GDM1 (cell line): Measurements from ENCODE around the gene SMIM28.

Experiments used
- DNase-seq: peaks from one replicate; lab custom pipeline; 2025; lab: John Stamatoyannopoulos, UW

The SMIM28 gene

GRCh38 chr6:138374230-138374629, 3.5 kb upstream of the SMIM28 start:
- no peak for DNase-seq

DNA sequence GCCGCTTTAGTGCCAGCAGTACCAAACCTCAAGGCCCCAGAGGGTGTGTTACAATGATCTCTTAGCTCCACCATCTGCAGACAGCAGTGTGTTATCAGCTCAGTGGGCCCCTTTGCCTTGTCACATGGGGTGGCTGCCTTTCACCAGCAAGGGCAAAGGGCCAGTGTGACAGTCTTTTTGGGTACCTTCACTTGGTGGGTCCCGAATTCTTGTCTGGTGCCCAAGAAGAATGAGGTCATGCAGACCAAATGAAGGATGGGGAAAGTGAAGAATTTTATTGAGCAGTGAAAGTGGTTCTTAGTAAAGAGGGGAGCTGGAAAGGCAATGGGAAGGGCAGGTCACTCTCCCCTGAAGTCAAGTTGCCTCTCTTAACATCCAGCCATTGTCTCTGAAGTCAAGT, 2.9 kb upstream of the SMIM28 start:
- no peak for DNase-seq

- no peak for DNase-seq
Measured at GRCh38 chr6:138377042-138377441, 663 bp upstream of the SMIM28 start.

GRCh38 chr6:138378463-138378862, 758 bp downstream of the SMIM28 start:
- no peak for DNase-seq

- DNase-seq = no peak
Measured at GRCh38 chr6:138382498-138383265, 5.0 kb downstream of the SMIM28 start.

DNA sequence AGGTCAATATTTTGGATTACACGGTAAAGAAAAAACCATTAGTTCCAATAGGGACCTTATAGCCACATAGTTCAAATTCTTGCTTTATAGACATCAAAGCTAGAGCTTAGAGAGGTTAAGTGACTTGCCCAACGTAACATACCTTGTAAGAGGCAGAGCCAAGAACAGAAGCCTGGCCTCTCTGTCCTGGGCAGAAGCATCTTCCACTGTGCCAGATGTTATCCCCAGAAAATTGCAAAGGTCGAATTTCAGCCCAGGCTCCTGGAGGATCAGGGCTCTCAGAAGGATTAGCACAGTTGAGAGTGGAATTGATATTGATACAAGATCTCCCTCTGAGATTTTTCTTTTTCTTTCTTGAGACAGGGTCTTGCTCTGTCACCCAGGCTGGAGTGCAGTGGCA, 6.1 kb downstream of the SMIM28 start:
- no peak for DNase-seq

- DNase-seq = no peak
Measured at GRCh38 chr6:138386897-138387296, 9.2 kb downstream of the SMIM28 start.

DNA sequence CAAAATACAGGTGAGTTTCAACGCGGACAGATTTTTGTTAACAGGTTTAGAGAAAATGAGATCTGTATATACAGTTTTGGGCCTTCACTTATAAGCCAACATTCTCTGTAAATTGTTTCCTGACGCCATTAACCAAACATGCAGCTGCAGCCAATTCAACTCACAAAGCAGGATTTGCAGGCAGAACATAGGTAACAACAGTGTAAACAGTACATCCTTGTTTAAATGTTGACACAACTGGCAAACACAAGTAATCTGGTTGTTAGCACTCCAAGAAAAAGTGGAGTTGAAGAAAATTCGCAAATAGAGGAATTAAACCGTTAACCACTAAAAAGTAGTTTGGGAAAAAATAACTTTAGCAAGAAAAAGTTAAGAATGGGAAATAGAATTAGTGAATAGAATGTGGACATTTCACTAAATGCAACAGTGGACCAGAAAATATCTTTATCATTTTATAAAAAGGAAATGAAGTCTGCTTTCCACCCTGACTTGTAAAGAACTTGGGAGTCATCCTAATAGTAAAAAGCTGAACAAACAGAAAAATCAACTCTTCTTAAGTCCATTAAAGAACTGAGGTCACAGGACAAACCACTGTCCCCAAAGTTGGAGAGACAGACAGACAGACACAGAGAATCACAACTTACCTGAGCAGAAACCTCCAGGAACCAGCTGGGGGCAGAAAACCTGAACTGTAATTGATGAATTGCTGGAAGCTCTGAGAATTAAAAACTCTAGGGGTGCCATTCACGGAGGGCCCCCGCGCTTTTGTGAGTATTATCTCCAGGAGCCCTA, 10.1 kb downstream of the SMIM28 start:
- no peak for DNase-seq

DNA sequence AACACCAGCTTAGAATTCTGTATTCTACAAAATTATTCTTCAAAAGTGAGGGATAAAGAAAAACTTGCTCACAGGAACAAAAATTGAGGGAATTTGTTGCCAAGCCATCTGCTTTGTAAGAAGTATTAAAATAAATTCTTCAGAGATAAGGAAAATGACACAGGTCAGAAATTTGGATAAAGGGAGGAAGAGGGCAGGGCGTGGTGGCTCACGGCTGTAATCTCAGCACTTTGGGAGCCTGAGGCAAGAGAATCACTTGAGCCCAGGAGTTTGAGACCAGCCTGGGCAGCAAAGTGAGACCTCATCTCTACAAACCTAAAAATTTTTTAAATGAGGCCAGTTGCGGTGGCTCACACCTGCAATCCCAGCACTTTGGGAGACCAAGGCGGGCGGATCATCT, 11.8 kb downstream of the SMIM28 start:
- DNase-seq = no peak

GRCh38 chr6:138393871-138394783, 16.4 kb downstream of the SMIM28 start:
- no peak for DNase-seq

- no peak for DNase-seq
Measured at GRCh38 chr6:138396709-138397108, 19.0 kb downstream of the SMIM28 start.

DNA sequence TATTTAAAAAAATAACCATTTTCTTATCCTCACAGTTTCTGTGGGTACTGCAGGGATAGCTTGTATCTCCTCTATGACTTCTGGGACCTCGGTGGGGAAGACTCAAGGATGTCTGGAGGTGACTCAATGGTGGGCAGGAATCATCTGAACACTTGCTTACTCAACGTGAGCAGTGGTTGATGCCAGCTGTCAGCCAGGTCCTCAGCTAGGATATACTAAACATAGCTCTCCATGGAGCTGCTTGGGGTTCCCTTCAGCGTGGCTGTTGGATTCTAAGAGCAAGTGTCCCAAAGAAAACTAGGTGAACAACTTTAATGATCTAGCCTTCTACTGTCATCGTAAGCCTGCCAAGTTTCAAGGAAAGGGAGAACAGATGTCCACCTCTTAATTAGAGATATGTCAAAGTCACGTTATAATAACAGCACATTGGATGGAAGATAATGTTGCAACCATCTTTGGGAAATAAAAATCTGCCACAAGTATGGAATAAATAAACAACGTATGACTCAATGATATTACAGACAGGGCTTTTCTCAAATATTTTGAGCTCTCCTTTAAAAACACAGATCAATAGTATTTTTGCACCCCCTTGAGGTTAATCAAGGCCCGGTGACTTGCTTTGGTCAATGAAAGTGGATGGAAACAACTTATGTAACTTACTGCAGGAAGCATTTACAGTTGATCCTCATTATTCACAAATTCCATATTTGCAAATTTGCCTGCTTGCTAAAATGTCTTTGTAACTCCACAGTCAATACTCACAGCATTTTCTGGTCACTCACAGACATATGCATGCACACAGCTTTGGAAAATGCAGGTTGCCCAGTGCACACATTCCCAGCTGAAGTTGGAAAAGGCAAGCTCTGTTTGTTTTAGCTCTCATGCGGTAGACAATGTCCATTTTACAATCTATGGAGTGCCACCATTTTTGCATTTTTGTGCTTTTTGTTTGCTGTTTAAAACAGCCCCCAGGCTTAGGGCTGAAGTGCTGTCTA, 19.7 kb downstream of the SMIM28 start:
- DNase-seq = no peak

GRCh38 chr6:138400326-138400725, 22.6 kb downstream of the SMIM28 start:
- no peak for DNase-seq

DNA sequence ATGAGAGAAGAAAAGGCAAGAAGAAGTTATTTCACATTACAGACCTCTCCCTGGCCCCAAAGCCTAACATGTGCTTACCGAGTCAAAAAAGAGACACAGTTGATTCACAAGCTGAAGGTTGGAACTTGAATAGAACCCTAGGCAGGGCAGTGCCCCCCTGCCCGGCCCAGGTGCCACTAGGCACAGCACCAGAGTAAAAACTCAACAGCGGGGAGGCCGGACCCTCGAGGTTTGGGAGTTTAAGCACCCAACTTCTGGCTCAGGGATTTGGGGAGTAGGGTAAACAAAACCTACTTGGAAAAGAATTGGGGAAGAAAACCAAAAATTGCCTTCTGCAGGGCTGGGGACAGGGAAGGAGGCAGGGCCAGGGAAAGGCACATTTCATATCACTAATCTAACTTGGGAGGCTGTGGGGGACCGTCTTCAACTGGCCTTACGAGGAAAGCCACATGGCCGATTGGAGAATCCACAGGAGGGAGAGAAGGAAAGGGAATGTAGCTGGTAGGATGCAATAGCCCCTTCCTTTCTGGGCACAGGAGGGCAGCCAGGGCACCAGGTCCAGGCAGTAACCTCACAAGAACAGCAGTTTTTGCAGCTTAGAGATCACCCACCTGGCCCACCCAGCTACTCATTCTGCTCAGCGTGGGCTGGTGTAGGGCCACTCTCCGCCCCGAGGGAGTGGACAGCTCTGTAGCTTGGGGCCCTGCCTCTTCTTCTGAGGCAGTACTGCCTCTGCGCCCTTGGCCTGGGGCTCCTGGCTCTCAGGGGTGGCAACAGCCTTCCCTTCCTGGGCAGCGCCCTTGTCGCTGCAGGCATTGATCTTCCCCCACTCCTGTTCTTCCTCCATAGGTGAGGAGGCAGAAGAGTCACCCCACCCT, 24.5 kb downstream of the SMIM28 start:
- DNase-seq = no peak

DNA sequence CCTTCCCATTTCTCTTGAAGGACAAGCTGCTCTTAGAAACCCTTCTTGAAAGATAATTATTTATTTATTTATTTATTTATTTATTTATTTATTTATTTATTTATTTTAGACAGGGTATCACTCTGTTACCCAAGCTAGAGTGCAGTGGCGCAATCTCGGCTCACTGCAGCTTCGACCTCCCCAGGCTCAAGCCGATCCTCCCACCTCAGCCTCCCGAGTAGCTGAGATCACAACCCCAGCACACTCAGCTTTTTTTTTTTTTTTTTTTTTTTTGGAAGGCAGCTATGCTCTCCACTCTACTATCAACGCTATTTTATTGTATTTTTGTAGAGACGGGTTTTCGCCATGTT, 25.1 kb downstream of the SMIM28 start:
- DNase-seq = no peak

DNA sequence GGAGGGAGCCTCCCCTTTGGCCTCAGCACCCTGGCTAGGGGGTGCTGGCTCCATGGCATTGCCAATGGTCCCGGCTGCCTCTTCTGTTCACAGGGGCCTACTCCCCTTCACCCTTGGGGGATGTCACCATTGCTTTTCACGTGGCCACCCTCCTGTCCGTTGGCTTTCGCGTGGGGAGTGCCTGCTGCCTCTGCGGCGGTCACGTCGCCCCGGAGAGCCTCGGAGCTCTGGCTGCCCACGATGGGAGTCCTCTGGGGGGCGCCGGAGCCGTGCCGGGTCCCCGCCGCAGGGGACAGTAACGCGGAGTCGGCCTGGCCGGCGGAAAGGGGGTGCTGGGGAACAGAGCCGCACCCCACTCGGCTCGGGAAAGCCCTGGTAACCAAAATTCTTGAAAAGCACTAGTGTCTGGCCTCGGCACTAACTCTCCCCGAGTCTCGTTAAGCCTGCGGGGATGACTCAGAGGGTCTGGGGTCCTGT, 25.7 kb downstream of the SMIM28 start:
- no peak for DNase-seq

DNA sequence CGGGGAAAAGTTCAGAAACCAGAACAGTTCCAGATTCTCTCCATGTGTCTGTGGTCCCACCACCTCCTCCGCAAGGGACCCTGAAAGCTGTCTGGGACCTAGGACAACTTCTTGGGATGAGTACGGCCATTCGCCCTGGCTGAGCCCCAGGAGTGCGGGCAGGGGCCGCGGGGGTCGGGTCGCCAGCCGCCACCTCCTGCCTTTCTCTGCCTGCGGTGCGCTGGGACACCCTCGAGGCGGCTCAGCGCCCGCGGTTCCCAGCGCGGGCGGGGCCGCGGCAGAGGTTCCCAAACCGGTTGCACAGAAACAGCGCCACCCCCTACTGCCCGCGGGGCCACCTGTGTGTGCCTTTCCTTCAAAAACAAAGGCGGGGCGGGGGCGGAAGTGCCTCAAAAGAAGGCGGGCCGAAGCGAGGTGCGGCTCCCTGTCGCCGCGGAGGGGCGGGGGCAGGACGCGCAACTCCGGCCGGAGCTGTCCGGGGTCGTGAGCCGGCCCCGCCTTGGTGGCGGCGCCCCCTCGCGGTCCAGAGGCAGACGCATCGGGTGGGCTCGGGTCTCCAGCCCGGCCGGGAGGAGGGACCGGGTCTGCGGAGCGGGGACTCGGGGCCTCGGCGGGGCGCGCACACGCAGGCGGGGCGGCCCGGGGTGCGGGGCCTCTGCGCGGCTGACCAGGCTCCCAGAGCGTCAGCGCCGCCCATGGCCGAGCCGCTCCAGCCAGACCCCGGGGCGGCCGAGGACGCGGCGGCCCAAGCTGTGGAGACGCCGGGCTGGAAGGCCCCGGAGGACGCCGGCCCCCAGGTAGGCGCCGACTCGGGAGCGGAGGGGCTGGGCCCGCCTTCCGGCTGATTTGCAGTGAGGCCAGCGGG, 26.3 kb downstream of the SMIM28 start, which contains the start of gene HEBP2:
HEBP2 (plus strand) TSS at position 423 of the 865 bp plus-strand sequence; CDS start at position 696, 273 bp downstream.
- peak; percentile 64 for DNase-seq

DNA sequence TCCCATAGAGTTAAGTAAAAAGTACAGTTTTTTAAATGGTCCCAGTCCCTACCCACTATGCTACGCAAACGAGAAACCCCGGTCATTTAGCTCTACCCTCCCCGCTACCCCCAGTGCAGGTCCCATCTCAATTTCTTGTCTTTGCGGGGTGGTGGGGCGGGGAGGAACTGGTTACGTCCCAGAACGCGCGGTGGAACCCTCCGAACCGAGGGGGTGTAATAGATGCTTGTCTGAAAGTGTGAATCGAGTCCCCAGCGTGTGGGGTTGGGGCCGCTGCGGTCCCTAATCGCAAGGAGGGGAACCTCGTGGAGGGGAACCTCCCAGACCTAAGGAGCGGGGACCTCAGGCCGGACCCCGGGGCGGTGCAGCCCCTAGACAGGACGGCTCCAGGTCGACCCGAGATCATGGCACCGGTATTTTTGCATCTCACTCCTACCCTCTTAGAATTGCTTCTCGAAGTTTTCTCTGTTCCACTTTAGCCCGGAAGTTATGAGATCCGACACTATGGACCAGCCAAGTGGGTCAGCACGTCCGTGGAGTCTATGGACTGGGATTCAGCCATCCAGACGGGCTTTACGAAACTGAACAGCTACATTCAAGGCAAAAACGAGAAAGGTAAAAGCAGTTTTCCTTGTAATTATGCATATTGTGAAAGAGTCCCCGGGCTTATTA, 27.1 kb downstream of the SMIM28 start:
- no peak for DNase-seq
